ENCODE data around the gene FAM20B. TPM values are rescaled to one million over a fixed set of nuclear protein-coding genes. Genes with fewer than 3 reads are reported as not detected.

FAM20B gene
- total RNA-seq, 2 donors from 2014 or later: 37.8 to 39.0 TPM

- TF ChIP-seq CTCF (IDR thresholded peaks at IDR 0.05): peak; percentile 39 to 71
- peaks cover 29% of the 10 kb centered on the region for H3K36me3 ChIP-seq
- no peak overlapping the region for H3K27ac ChIP-seq
- H3K9me3 ChIP-seq: no peaks in the 10 kb centered on the region
- H3K4me3 ChIP-seq: no peak overlapping the region
- H3K27me3 ChIP-seq: no peaks in the 10 kb centered on the region
- DNase-seq (ENCODE audit: low spot score): no peak
- H3K4me1 ChIP-seq: no peaks in the 10 kb centered on the region
Observed at GRCh38 chr1:179121159-179121938, 95.7 kb downstream of the FAM20B start.

GRCh38 chr1:179124873-179125272 lies 99.2 kb downstream of the FAM20B start:
- Histone ChIP-seq H3K27ac (no peak overlapping the region), H3K4me1 (peaks cover 0 to 19% of the 10 kb centered on the region in 2 donors), H3K4me3 (no peak overlapping the region), H3K27me3 (no peaks in the 10 kb centered on the region), H3K9me3 (no peaks in the 10 kb centered on the region), H3K36me3 (peaks cover under 1% of the 10 kb centered on the region)
- no peak for TF ChIP-seq CTCF (IDR thresholded peaks at IDR 0.05)
- no peak for DNase-seq (ENCODE audit: low spot score)

Other genes starting within 250 kb of the FAM20B start
- gene ANGPTL1, start 154.8 kb upstream of the FAM20B start, total RNA-seq: 10 to 100 TPM; 19.0 to 29.6 TPM
- gene TOR3A, start 56.2 kb downstream of the FAM20B start, total RNA-seq: 10 to 100 TPM; 14.3 to 19.7 TPM
- gene ABL2, start 203.8 kb downstream of the FAM20B start, total RNA-seq: 10 to 100 TPM in 1 of 2 donors, 1 to 10 TPM in 1; 6.3 to 12.1 TPM

Data from right atrium auricular region (tissue), 2 donors.